AG09319 (cell line): ENCODE results near the gene LYST.
A peak's percentile ranks its signal among the peaks of the same experiment; 100 is the strongest.
"Not testable (repeated sequence)": the region's sequence is repeated elsewhere in the genome, so short reads cannot be mapped to it uniquely, and the experiment has no call there.

ENCODE experiments used
- DNase-seq: peaks from one replicate; pipeline ENCODE4 v3.0.0-alpha.2; 2010; ENCODE audit warnings: low read depth; ENCODE audit errors: extremely low read depth
- TF ChIP-seq, protein P1 (sequence below): IDR thresholded peaks from 2 replicates; pipeline ENCODE4 v1.5.1; 2011; ENCODE audit warnings: low read depth, mild to moderate bottlenecking, inconsistent platforms, low read length, moderate library complexity

The LYST gene

DNA sequence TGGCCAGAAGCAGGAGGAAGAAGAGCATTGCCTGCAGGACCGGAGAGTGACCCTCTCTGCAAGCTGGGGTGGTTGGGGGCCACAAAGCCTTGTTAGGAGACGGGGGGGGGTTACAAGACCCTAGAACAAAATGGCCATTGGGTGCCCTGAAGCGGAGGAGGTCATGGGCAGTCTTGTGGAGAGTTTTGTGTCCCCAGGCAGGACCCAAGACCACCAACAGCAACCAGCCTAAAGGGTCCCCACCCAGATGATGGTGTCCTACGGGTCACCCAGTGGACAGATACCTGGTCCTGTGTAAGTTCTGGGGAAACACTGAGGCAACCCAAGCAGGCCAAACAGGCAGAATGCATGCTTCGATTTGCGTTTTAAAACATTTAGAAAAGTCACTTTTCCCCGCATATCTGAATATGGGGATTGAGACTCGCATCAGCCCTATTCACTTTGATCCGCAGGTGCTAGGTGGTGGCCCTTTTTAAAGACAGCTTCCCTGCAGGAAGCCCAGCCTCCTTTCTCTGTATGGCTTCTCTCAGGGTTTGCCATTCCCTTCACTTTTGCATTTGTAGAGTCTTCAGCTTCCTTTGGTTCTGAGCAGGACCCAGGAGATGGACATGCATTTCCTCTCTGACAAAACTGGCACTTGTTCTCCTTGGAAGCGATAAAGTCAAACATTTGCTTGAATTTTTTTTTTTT lies 238.2 kb downstream of the LYST start:
- TF ChIP-seq, protein P1, sequence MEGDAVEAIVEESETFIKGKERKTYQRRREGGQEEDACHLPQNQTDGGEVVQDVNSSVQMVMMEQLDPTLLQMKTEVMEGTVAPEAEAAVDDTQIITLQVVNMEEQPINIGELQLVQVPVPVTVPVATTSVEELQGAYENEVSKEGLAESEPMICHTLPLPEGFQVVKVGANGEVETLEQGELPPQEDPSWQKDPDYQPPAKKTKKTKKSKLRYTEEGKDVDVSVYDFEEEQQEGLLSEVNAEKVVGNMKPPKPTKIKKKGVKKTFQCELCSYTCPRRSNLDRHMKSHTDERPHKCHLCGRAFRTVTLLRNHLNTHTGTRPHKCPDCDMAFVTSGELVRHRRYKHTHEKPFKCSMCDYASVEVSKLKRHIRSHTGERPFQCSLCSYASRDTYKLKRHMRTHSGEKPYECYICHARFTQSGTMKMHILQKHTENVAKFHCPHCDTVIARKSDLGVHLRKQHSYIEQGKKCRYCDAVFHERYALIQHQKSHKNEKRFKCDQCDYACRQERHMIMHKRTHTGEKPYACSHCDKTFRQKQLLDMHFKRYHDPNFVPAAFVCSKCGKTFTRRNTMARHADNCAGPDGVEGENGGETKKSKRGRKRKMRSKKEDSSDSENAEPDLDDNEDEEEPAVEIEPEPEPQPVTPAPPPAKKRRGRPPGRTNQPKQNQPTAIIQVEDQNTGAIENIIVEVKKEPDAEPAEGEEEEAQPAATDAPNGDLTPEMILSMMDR, result no peak
- no peak for DNase-seq

- TF ChIP-seq, protein P1, result no peak
These were observed 240.9 kb downstream of the LYST start for GRCh38 chr1:235625831-235626230.

GRCh38 chr1:235625340-235625739 lies 241.4 kb downstream of the LYST start:
- DNase-seq, result no peak
- TF ChIP-seq, protein P1, result no peak

More at GRCh38 chr1:235625831-235626230, 240.9 kb downstream of the LYST start:
- DNase-seq, result no peak

DNA sequence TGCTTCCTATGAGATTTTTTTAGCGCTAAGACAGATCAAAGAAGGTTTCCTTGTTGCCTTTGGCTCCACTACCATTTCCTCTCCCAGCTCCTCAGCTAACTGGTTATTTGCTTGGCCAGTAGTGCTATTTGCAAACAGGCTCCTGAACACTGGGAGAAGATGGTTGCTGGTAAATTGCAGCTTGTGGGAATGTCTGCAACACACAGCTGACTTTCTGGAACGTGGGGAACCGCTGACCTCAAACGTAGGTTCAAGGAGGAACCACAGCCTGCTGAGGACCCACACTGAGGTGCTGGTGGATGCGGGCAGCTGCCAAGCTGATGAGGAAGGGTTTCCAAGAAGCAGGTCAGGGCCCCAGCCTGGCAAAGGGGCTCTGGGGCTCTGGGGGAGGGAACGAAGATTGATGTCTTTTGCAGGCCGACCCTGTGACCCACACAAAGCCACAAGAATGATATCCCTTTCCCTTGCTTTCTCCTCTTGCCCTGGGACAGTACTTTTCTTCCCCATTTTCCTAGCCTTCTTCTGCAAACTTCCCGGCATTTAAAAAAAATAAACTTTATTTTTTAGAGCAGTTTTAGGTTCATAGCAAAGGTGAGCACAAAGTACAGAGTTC lies 241.9 kb downstream of the LYST start:
- TF ChIP-seq, protein P1, result no peak
- DNase-seq, result no peak

- TF ChIP-seq, protein P1, result no peak
- no peak for DNase-seq
These were observed 243.5 kb downstream of the LYST start for GRCh38 chr1:235622936-235623779.

DNA sequence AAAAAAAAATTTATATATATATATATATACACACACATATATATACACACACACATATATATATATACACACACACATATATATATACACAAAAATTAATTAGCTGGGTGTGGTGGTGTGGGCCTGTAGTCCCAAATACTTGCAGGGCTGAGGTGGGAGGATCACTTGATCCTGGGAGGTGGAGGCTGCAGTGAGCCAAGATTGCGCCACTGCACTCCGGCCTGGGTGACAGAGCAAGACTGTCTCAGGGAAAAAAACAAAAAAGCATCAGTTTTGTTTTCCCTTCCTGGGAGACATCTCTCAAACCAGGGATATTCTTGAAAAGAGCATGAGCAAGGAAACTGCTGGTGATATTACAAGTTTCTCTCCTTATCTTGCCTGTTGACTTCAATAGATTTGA lies 247.6 kb downstream of the LYST start:
- DNase-seq, result not testable (repeated sequence)

DNA sequence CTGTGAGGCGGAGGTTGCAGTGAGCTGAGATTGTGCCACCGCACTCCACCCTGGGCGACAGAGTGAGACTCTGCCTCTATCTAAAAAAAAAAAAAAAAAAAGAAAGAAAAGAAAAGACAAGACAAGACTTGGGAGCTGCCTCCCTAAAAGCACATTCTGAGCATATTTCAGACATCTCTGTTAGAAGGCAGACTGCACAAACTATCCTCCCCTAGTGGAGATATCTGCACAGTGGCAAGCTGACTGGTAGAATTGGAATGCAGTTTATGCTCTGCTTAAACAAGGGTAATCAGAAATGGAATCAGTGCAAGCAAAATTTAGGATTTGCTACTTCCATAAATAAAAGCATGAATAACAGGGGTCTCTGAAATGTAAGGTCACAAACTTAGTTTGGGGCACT lies 248.9 kb downstream of the LYST start:
- DNase-seq, result no peak
- TF ChIP-seq, protein P1, result peak; percentile 45
